Nucleus accumbens (tissue), 56 donors: ENCODE results near the gene TUBA8.

Source experiments
- DNase-seq, 56 donors: peaks; one replicate each; lab custom pipeline; 2025; lab: John Stamatoyannopoulos, UW

Gene TUBA8

GRCh38 chr22:18077087-18077638 lies 33.4 kb upstream of the TUBA8 start:
- no peak for DNase-seq

- DNase-seq: peak; percentile 60 to 98 (median 92)
Observed at GRCh38 chr22:18077639-18078328, 32.8 kb upstream of the TUBA8 start, which contains the start of gene PEX26. Gene PEX26 (plus strand): TSS chr22:18077990. CDS start chr22:18078377, 387 bp downstream.

GRCh38 chr22:18078329-18079041 lies 32.1 kb upstream of the TUBA8 start:
- DNase-seq: peak in 1 of 56 donors; percentile 16

GRCh38 chr22:18079706-18080233 lies 30.8 kb upstream of the TUBA8 start:
- DNase-seq: no peak

GRCh38 chr22:18081416-18081815 lies 29.2 kb upstream of the TUBA8 start:
- DNase-seq: no peak

- DNase-seq: no peak
Observed at GRCh38 chr22:18082467-18082866, 28.1 kb upstream of the TUBA8 start.

- DNase-seq: no peak
Observed at GRCh38 chr22:18083406-18083805, 27.2 kb upstream of the TUBA8 start.

GRCh38 chr22:18085188-18085587 lies 25.4 kb upstream of the TUBA8 start:
- DNase-seq: no peak

- DNase-seq: no peak
Observed at GRCh38 chr22:18087350-18087855, 23.2 kb upstream of the TUBA8 start.

GRCh38 chr22:18088825-18089568 lies 21.6 kb upstream of the TUBA8 start:
- DNase-seq: peak in 13 of 56 donors; percentile 9 to 63 (median 14)

GRCh38 chr22:18090286-18090685 lies 20.3 kb upstream of the TUBA8 start:
- DNase-seq: no peak

GRCh38 chr22:18091478-18091877 lies 19.1 kb upstream of the TUBA8 start:
- no peak for DNase-seq

GRCh38 chr22:18091916-18092526 lies 18.6 kb upstream of the TUBA8 start:
- DNase-seq: peak in 14 of 56 donors; percentile 7 to 47 (median 28)

- no peak for DNase-seq
Observed at GRCh38 chr22:18093661-18094060, 16.9 kb upstream of the TUBA8 start.

- DNase-seq: peak in 1 of 56 donors; percentile 17
Observed at GRCh38 chr22:18095101-18095805, 15.4 kb upstream of the TUBA8 start.

GRCh38 chr22:18096823-18097222 lies 13.8 kb upstream of the TUBA8 start:
- peak in 1 of 56 donors; percentile 18 for DNase-seq

- DNase-seq: no peak
Observed at GRCh38 chr22:18100781-18101180, 9.8 kb upstream of the TUBA8 start.

- DNase-seq: no peak
Observed at GRCh38 chr22:18101536-18101935, 9.1 kb upstream of the TUBA8 start.

GRCh38 chr22:18103527-18104269 lies 6.9 kb upstream of the TUBA8 start:
- no peak for DNase-seq
